Psoas muscle (tissue), 8 donors: ENCODE results near the gene GPR84. TPM values are rescaled to one million over a fixed set of nuclear protein-coding genes. Genes with fewer than 3 reads are reported as not detected.
"Not testable (repeated sequence)": the region's sequence is repeated elsewhere in the genome, so short reads cannot be mapped to it uniquely, and the experiment has no call there.

Experiments
- ATAC-seq, 4 donors: fragments of 200-7000 bp; cut with Tn5 transposase; one replicate each; pipeline ENCODE4 v1.9.1; 2020; ENCODE audit warnings: moderate library complexity in 3 of 4, mild to moderate bottlenecking in 2 of 4
- DNase-seq, 2 donors: peaks; one replicate each; pipeline ENCODE4 v3.0.0-alpha.2; 2020
- H3K27ac ChIP-seq: fragments of 200-600 bp; one replicate; pipeline ENCODE4 v1.8.0; 2022
- H3K27me3 ChIP-seq, 3 donors: fragments of 200-600 bp in 1 of 3; one replicate each; pipeline versions ENCODE4 v1.6.1 to v1.8.0; 2013 to 2022; ENCODE audit warnings: low read length in 2 of 3, mild to moderate bottlenecking in 2 of 3, moderate library complexity in 1 of 3; ENCODE audit not compliant: insufficient read depth in 3 of 3
- H3K36me3 ChIP-seq, 2 donors: fragments of 200-600 bp in 1 of 2; one replicate each; pipeline versions ENCODE4 v1.6.1 to v1.8.0; 2013 to 2022; ENCODE audit warnings: low read depth in 1 of 2, mild to moderate bottlenecking in 1 of 2, moderate library complexity in 1 of 2; ENCODE audit not compliant: insufficient read depth in 1 of 2
- H3K4me1 ChIP-seq: fragments of 200-600 bp; one replicate; pipeline ENCODE4 v1.8.0; 2022
- H3K4me3 ChIP-seq: fragments of 200-600 bp; one replicate; pipeline ENCODE4 v1.8.0; 2022; ENCODE audit warnings: mild to moderate bottlenecking
- H3K9me3 ChIP-seq: fragments of 200-600 bp; one replicate; pipeline ENCODE4 v1.8.0; 2022
- WGBS, 3 donors: extraction: QIAGEN DNeasy Blood & Tissue Kit; methylation state at CpG; one replicate each; pipeline versions ENCODE4 v1.1.6 to v1.1.7; 2013; 5-methylcytosine and 5-hydroxymethylcytosine counted together
- intact Hi-C, 2 donors: fragments of 100-400 bp; cut with DNase I; formaldehyde crosslinking; loops; one replicate each; pipeline versions ENCODE4 v1.11.0 to v1.14.2; 2022
- polyA plus RNA-seq, 3 donors: library from polyadenylated mRNA; stranded (reverse); fragments of 200-250 nt; gene quantifications; one replicate each; pipeline ENCODE4 v1.2.3, GENCODE V29; 2013
- total RNA-seq, 4 donors: library from RNA; stranded (reverse); fragmentation: NEBNext Ultra II Directional in 2 of 4; extraction: Animal tissue kit (Norgen Biotek cat#: 25700) in 2 of 4; gene quantifications; one replicate each; pipeline versions ENCODE4 v1.2.1 to v1.2.4, GENCODE V29; 2021 to 2023
- TF ChIP-seq, protein P1 (sequence below): fragments of 200-600 bp; IDR thresholded peaks from one replicate; pipeline ENCODE4 v1.8.0; 2022; ENCODE audit warnings: antibody characterized with exemption
- donor health status: healthy with polysubstance abuse.
- donor health status: DM: no; HTN: no; CAD: no; lungs with moderate emphysema.
- donor health status: Bipolar disorder and iron deficiency.
- donor health status: healthy.
- donor health status: DM: yes; HTN: yes; CAD: no.
- donor health status: DM: no; HTN: no; CAD: no.
- donor health status: DM: no; HTN: no; CAD: no.
- donor health status: DM: yes; HTN: yes; CAD: no.

The GPR84 gene
- total and polyA plus RNA-seq, 7 donors, result 0.16 to 0.40 TPM; not detected in 5

DNA sequence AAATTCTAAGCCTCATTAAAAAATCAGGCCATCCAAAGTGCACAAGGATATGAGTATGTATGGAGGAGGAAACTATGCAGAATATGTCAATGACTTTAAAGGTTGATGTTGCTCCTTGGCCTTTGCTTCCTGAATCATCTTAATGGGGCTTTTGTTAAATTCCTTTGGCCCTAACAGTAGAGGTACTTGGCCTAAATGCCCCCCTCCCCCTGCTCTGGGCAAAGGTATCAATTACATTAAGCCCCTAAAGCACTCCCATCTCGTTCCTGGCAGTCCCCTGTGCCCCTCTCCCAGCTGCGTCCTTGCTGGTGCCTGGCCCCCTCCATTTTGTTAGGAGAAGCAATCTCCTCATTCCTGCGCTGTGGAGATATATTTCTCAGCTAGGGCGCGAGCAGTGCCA, 34.5 kb downstream of the GPR84 start:
- Histone ChIP-seq H3K36me3 (peaks cover 0 to 20% of the 10 kb centered on the region in 2 donors), H3K27me3 (no peaks in the 10 kb centered on the region), H3K27ac (no peak overlapping the region), H3K4me1 (peaks cover 42% of the 10 kb centered on the region), H3K4me3 (no peak overlapping the region), H3K9me3 (no peaks in the 10 kb centered on the region)
- no peak for ATAC-seq
- no peak for DNase-seq
- 62 to 71% (median 66%) methylated on average over 5 of the region's 5 CpGs for WGBS, 3 donors
- TF ChIP-seq, protein P1, sequence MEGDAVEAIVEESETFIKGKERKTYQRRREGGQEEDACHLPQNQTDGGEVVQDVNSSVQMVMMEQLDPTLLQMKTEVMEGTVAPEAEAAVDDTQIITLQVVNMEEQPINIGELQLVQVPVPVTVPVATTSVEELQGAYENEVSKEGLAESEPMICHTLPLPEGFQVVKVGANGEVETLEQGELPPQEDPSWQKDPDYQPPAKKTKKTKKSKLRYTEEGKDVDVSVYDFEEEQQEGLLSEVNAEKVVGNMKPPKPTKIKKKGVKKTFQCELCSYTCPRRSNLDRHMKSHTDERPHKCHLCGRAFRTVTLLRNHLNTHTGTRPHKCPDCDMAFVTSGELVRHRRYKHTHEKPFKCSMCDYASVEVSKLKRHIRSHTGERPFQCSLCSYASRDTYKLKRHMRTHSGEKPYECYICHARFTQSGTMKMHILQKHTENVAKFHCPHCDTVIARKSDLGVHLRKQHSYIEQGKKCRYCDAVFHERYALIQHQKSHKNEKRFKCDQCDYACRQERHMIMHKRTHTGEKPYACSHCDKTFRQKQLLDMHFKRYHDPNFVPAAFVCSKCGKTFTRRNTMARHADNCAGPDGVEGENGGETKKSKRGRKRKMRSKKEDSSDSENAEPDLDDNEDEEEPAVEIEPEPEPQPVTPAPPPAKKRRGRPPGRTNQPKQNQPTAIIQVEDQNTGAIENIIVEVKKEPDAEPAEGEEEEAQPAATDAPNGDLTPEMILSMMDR, result no peak
- intact Hi-C loops, result loop anchor here in 1 of 2 donors (5.0 kb wide), 2 partner anchors 42 to 107 kb away; no protein-coding TSS in a partner anchor

DNA sequence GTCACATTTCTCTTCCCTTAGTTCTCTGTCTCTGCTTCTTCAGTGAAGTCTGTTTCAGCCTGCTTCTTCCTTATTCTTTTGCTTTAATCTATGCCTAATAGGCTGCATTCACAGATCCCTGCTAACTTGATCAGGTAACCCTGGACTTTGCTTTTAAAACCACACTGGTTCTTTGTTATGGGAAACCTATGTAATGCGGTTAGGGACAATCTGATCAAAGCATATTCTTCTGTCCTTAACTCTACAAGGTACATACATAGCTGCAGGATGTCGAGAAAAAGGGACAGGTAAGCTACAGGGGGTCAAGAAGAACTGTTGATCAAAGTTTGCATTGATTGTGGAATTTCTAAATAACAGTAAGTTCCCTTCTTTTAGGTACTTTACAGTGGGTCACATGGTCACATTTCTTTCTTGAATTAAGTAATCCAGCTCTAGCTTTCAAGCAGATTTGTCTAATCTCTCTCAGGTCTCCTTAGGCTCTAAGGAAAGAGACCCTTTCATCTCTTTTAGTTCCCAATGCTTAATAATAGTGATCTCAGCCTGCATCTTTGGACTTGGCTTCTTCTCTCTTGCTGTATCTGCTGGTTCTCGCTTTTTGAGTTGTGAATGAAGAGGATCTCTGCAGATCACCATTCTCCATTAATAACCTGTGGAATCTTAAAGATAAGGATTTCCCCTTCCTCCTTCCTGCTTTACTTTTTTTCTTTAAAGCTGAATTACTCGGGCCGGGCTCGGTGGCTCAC, 35.5 kb downstream of the GPR84 start:
- TF ChIP-seq, protein P1, result no peak
- peak overlapping the region; percentile 6 for H3K4me3 ChIP-seq
- H3K4me1 ChIP-seq, result peaks cover 45% of the 10 kb centered on the region
- H3K27me3 ChIP-seq, result no peaks in the 10 kb centered on the region
- H3K36me3 ChIP-seq, result peaks cover 0 to 20% of the 10 kb centered on the region in 2 donors
- 71 to 82% (median 80%) methylated on average over 6 of the region's 6 CpGs for WGBS, 3 donors
- no peak overlapping the region for H3K27ac ChIP-seq
- ATAC-seq (no peak), DNase-seq (no peak)
- no peaks in the 10 kb centered on the region for H3K9me3 ChIP-seq
- intact Hi-C loops, result loop anchor here in 1 of 2 donors (5.0 kb wide), 2 partner anchors 41 to 106 kb away; no protein-coding TSS in a partner anchor

DNA sequence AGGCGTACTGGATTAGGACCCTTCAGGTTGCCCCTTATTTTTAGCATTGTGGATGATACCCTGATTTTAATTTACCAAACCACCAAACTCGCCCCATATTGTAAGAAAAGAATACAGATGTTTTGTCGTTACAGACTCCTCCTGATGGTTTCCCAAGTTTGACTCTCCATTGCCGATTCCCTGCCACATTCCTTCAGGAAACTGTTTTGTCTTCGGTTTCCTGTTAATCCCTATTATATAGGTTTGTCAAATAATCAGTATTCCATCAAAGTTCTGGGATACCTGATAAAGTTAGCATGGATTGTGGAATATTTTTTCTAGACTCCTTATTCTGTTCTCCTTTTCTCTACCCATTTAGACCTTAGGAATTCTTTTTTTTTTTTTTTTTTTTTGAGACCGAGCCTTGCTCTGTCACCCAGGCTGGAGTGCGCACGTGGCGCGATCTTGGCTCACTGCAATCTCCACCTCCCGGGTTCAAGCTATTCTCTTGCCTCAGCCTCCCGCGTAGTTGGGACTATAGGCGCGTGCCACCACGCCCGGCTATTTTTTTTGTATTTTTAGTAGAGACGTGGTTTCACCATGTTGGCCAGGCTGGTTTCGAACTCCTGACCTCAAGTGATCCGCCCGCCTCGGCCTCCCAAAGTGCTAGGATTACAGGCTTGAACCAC, 38.7 kb downstream of the GPR84 start:
- not testable (repeated sequence) for H3K27me3 ChIP-seq, H3K9me3 ChIP-seq, ATAC-seq, DNase-seq
- Histone ChIP-seq H3K4me3 (peak overlapping the region; percentile 87), H3K4me1 (peaks cover 41% of the 10 kb centered on the region), H3K36me3 (peaks cover 0 to 18% of the 10 kb centered on the region in 2 donors), H3K27ac (peak overlapping the region; percentile 91)
- intact Hi-C loops, result loop anchor here in 1 of 2 donors (5.0 kb wide), 2 partner anchors 38 to 103 kb away; no protein-coding TSS in a partner anchor
- WGBS, 3 donors, result 38 to 42% (median 41%) methylated on average over 22 of the region's 22 CpGs

DNA sequence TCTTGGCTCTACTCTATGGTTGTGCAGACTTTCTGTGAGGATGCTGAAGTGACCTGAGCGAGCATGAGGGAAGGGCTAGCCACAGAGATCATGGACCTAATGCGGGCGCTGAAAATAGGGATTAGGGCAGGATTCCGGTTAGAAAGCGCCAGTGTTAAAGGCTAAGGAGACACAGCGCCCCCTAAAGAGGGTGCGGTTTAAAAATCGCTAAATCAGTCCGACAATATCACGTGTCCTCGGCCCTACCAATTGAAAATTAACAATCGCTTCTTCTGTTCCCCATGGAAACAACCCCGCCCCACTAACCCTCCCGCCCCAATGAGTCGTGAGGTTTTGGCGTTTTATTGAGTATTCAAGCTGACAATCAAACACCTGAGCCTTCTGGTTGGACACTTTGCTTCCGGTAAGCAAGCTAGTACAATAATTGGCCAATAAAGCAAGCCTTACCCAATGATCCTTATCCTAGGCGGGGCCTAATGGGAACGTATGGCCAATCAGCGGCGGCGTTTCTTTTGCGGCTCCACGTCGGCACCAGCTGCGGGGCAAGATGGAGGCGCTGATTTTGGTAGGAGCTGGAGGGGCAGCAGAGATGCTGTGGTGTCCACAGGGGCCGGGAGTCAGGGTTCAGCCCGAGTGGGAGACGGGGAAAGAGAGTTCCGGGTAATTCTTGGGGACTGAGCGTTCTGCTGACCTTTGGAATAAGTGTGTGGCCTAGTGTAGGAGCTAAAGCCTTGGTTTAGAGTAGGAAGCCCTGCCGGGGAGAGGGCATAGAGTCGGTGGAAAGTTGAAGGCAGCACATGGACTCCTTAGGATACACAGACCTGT, 39.5 kb downstream of the GPR84 start, which contains the start of gene COPZ1:
Gene COPZ1 (plus strand): TSS at position 515 of the 825 bp plus-strand sequence. CDS start 33 bp downstream, at position 548.
- intact Hi-C loops, result loop anchor here in 1 of 2 donors (5.0 kb wide), 3 partner anchors 38 to 103 kb away; no protein-coding TSS in a partner anchor
- H3K27me3 ChIP-seq, result no peaks in the 10 kb centered on the region

More for the DNA sequence above, 39.5 kb downstream of the GPR84 start, which contains the start of gene COPZ1:
- peak; percentile 93 to 95 for DNase-seq
- peak; percentile 97 to 99 (median 98) for ATAC-seq
- peak within 1 kb of the TSS; percentile 91 for H3K27ac ChIP-seq
- TF ChIP-seq, protein P1, result peak; percentile 69
- peaks cover 0 to 14% of the 10 kb centered on the region in 2 donors for H3K36me3 ChIP-seq
- WGBS, 3 donors, result 1% methylated on average over 34 of the region's 34 CpGs
- peaks cover 33% of the 10 kb centered on the region for H3K4me1 ChIP-seq
- no peaks in the 10 kb centered on the region for H3K9me3 ChIP-seq
- H3K4me3 ChIP-seq, result peak within 1 kb of the TSS; percentile 87
